ENCODE results near the gene KCNJ15.

Gene KCNJ15

GRCh38 chr21:38267136-38267755 lies 10.5 kb downstream of the KCNJ15 start:
- no peak overlapping the region for H3K4me3 ChIP-seq (ENCODE audit: low read depth, low read length)
- DNase-seq (ENCODE audit: low read depth): no peak
- TF ChIP-seq, protein P1, sequence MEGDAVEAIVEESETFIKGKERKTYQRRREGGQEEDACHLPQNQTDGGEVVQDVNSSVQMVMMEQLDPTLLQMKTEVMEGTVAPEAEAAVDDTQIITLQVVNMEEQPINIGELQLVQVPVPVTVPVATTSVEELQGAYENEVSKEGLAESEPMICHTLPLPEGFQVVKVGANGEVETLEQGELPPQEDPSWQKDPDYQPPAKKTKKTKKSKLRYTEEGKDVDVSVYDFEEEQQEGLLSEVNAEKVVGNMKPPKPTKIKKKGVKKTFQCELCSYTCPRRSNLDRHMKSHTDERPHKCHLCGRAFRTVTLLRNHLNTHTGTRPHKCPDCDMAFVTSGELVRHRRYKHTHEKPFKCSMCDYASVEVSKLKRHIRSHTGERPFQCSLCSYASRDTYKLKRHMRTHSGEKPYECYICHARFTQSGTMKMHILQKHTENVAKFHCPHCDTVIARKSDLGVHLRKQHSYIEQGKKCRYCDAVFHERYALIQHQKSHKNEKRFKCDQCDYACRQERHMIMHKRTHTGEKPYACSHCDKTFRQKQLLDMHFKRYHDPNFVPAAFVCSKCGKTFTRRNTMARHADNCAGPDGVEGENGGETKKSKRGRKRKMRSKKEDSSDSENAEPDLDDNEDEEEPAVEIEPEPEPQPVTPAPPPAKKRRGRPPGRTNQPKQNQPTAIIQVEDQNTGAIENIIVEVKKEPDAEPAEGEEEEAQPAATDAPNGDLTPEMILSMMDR (IDR thresholded peaks at IDR 0.05; ENCODE audit: control insufficient read depth, extremely low read depth, insufficient read depth): no peak

- TF ChIP-seq, protein P1 (IDR thresholded peaks at IDR 0.05; ENCODE audit: control insufficient read depth, extremely low read depth, insufficient read depth): no peak
- no peak overlapping the region for H3K4me3 ChIP-seq (ENCODE audit: low read depth, low read length)
- DNase-seq (ENCODE audit: low read depth): no peak
Observed at GRCh38 chr21:38267991-38268863, 11.4 kb downstream of the KCNJ15 start.

DNA sequence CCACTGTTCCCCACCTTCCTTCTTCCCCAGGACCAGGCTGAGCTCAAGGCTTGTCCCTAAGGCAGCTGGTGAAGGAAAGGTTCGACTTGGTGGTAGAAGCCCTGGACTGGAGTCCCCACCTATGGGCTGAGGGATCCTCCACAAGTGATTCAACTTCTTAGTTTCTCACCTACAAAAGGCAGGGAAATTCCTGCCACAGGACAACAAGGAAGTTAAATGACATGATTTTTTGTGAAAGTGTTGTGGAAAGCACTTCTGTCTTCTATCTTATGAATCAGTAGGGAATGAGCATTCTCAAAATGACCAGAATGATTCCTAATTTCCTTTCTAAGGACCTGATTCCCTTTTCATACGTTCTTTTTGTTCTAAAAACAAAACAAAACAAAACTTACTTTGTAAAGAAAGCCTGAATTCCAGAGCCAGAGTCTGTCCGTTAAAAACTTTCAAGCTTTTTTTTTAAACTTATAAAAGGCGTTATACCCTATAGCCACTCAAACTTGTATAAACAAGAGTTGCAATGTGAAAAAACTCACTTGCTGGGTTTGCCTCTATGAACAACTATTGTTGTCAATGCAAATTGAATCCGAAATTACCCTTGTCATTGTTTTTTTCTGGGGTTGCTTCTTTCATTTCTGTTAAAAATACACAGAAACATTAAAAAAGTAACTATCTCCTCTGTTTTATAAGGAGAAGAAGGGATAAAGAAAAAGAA lies 12.2 kb downstream of the KCNJ15 start:
- DNase-seq (ENCODE audit: low read depth): no peak
- no peak overlapping the region for H3K4me3 ChIP-seq (ENCODE audit: low read depth, low read length)
- TF ChIP-seq, protein P1 (IDR thresholded peaks at IDR 0.05; ENCODE audit: control insufficient read depth, extremely low read depth, insufficient read depth): no peak

DNA sequence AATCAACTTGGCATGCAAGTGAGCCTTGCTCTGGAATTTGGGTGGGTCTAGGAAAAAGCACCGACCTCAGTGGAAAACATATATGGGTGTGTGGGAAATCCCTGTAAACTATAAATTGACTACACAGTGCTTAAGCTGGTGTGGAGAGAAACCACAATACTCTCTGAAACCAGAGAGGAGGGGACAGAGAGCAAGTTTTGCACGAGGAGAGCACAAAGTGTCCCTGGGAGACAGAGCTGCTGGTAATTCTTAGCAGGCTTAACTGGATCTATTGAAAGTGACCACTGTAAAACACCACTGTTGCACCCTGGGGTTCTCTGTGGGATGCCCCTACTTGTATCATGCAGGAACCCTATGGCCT lies 12.8 kb downstream of the KCNJ15 start:
- no peak for DNase-seq (ENCODE audit: low read depth)
- TF ChIP-seq, protein P1 (IDR thresholded peaks at IDR 0.05; ENCODE audit: control insufficient read depth, extremely low read depth, insufficient read depth): no peak
- no peak overlapping the region for H3K4me3 ChIP-seq (ENCODE audit: low read depth, low read length)

- TF ChIP-seq, protein P1 (IDR thresholded peaks at IDR 0.05; ENCODE audit: control insufficient read depth, extremely low read depth, insufficient read depth): no peak
- no peak for DNase-seq (ENCODE audit: low read depth)
- no peak overlapping the region for H3K4me3 ChIP-seq (ENCODE audit: low read depth, low read length)
Observed at GRCh38 chr21:38272215-38272614, 15.4 kb downstream of the KCNJ15 start.

DNA sequence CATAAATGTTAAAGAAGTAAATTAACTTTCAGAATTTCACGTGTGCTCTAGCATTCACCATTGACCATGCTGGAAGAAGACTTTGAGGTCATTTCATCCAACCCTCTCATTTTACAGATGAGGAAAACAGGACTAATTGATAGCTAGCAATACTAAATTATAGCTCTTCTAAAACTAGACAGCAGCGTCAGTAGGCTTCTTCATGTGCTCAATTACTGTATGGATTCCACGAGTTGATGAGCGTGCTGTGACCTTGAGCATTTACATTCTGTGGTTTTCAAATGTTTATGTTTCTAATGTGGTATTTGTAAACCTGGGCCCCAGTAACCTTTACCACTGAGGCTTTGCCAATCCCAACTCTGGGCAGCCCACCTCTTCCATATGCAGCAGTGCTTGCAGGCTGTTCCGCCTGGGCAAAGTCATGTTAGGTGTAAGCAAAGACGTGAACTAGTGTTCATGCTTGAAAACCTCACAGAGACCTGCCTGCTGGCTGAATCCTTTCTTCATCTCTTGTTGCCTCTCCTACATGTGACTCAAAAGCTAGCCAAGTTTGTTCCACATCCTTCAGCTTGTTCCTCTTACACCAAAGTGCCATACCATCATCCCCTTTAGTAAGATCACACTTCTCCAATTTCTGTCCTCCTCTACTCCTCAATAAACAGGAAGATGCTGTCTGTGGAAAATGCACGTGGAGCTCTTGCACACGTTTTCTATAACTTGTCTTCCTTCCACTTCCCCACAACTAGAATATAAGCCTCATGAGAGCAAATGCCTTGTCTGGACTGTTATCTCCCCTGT lies 17.2 kb downstream of the KCNJ15 start:
- no peak overlapping the region for H3K4me3 ChIP-seq (ENCODE audit: low read depth, low read length)
- no peak for DNase-seq (ENCODE audit: low read depth)
- TF ChIP-seq, protein P1 (IDR thresholded peaks at IDR 0.05; ENCODE audit: control insufficient read depth, extremely low read depth, insufficient read depth): no peak

Measured in LNCaP clone FGC (cell line).